ENCODE measurements around the gene CLEC17A.
"Not testable (repeated sequence)": the region's sequence is repeated elsewhere in the genome, so short reads cannot be mapped to it uniquely, and the experiment has no call there.

The CLEC17A gene, protein sequence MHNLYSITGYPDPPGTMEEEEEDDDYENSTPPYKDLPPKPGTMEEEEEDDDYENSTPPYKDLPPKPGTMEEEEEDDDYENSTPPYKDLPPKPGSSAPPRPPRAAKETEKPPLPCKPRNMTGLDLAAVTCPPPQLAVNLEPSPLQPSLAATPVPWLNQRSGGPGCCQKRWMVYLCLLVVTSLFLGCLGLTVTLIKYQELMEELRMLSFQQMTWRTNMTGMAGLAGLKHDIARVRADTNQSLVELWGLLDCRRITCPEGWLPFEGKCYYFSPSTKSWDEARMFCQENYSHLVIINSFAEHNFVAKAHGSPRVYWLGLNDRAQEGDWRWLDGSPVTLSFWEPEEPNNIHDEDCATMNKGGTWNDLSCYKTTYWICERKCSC
- long read RNA-seq, donor 1 = 0 reads
- long read RNA-seq, donor 2 = 0 reads
- long read RNA-seq, donor 3 = 0 reads
- long read RNA-seq, donor 4 = 0 reads
- long read RNA-seq, donor 5 = 0 reads
- long read RNA-seq, donor 6 = 0 reads
- long read RNA-seq, donor 7 = 0 reads
- long read RNA-seq, donor 8 = 0 reads

DNA sequence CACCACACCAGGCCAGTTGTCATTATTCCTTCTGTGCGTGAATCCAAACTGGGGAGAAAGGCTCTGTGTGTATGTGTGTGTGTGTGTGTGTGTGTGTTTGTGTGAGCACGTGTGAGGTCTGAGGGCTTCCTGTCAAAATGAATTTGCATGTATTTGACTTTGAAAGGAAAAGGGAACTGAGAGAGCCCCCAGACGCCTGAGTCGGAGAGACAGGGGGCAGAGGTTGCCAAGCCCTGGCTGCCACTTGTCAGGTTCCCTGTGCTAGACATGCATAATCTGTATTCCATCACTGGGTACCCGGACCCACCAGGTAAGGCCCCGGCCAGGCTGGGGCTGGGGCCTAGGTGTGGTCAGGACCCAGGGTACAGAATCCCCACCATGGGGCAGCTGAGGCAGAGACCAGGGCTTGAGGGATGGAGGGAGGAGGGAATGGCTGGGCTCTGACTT is at the start of gene CLEC17A:
Gene CLEC17A (plus strand): TSS at position 191 of the 447 bp plus-strand sequence. CDS start 77 bp downstream, at position 268.
- no peak for DNase-seq

DNA sequence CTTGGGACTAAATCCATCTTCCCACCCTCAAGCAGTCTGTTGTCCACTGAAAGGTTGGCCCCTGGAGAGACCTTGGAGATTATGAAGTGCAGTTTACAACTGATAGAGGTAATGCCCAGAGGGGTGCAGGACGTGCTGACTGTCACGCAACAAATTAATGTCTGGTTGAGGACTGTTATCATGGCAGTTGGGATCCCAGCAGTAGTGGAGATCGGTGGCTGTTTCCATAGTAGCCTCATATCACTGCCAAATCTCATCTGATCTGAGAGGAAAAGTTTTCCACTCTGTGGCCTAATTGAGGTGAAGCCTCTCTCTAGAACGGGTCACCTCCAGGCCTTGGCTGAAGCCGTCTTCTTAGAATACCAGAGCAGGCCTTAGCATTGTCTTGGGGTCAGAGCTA is 49.4 kb upstream of the CLEC17A start:
- no peak for DNase-seq

DNA sequence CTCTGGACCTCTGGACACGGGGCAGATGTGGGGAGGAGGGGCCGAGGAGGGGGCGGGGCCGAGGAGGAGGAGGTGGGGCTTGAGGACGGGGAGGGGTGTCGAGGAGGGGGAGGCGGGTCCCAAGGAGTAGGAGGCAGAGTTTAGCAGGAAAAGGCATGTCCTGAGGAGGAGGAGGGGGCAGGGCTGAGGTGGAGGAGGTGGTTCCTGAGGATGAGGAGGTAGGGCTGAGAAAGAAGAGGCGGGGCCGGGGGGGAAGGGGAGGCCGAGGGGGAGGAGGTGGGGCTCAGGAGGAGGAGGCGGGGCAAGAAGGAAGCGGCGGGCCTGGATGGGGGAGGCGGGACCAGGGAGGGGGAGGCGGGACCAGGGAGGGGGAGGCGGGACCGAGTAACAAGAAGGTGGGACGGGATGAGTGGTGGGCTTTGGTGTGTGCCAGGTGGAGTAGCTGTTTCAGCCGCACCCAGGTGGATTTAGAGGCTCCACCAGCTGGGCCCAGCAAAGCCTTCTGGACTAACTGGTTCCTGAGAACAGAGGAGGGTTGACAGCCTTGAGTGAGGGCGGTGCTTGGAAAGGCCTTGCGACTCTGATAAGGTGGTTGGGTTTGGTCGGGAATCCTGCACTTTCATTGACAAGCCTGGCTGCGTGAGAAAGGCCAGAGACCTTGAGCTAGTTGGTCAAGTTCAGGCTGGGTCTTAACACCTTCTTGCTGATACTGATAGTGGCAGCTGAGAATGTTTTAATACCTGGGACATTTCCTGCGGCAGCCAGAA is 45.8 kb upstream of the CLEC17A start:
- DNase-seq = peak; percentile 29

DNA sequence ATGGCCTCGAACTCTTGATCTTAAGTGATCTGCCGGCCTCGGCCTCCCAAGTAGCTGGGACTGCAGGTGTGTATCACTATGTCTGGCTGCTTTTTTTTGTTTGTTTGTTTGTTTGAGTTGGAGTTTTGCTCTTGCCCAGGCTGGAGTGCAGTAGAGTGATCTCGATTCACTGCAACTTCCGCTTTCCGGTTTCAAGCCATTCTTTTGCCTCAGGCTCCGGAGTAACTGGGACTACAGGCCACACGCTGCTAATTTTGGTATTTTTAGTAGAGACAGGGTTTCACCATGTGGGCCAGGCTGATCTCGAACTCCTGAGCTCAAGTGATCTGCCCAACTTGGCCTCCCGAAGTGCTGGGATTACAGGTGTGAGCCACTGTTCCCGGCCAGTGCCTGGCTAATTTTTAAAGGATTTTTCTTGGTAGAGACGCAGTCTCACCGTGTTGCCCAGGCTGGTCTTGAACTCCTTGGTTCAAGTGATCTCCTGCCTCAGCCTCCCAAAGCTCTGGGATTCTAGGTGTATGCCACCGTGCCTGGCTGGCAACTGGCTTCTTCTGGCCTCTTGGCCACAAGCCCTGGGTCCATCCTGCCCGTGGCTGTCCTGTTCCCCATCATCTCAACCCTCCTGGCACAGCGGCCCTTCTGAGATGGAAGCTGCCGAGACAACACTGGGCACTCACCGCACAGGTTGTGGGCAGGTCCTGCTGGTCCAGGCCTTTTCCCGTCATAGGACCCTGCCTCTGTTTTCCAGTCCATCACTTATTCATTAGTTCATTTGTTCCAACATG is 42.0 kb upstream of the CLEC17A start:
- no peak for DNase-seq

DNA sequence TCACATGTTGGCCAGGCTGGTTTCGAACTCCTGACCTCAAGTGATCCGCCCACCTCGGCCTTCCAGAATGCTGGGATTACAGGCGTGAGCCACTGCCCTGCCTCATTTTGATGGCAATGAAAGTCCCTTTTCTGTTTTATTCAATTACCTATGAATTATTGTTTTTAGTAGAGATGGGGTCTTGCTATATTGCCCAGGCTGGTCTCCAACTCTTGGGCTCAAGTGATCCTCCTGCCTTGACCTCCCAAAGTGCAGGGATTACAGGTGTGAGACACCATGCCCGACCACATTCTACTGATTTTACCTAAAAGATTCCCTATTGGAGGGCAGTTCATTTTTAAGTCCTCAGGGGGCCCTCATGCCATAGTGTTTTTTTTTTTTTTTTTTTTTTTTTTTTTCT is 40.9 kb upstream of the CLEC17A start:
- not testable (repeated sequence) for DNase-seq

DNA sequence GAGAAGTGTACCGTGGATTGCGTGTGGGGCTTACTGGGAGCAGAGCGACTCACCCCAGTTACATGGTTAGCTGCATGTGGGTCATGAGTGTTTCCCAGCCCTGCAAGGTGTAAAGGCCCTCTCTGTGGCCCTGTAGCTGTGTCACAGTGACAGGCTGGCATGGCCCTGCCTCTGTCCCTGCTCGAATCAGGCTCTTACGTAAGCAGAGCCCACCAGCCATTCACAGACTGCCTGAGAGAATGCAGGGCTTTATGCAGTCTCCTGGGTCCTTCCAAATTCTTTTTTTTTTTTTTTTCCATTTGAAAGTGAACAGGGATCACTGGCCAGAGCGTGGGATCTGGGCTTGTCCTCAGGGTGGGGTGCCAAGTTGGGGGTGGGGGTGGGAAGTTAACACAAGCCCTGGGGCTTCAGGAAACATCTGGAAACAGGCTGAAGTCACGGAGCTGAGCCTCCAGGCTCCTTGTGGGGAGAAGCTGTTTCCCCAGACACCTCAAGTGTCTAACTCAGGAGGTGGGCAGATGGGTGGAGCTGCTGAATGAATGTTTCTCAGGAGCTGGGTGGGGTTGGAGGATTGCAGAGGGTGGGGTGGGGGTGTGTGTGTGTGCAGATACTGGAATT is 40.1 kb upstream of the CLEC17A start:
- DNase-seq = no peak

DNA sequence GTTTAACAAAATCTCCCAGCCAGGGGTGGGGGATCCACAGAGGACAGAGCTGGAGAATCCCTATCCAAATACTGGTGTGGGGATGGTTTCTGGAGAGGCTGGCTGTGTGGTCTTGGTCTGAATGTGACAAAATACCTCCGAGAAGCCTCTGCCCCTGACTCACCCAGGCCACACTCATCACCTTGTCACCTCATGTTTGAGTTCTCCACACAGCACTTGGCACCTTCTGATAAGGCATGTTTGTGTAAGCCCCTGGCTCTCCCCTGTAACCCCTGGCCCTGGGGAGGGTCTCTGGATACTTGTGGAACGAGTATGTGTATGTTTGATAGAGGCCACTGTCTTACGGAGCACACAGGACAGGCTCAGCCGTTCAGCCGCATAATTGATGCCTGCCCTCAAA is 38.8 kb upstream of the CLEC17A start:
- DNase-seq = no peak

DNA sequence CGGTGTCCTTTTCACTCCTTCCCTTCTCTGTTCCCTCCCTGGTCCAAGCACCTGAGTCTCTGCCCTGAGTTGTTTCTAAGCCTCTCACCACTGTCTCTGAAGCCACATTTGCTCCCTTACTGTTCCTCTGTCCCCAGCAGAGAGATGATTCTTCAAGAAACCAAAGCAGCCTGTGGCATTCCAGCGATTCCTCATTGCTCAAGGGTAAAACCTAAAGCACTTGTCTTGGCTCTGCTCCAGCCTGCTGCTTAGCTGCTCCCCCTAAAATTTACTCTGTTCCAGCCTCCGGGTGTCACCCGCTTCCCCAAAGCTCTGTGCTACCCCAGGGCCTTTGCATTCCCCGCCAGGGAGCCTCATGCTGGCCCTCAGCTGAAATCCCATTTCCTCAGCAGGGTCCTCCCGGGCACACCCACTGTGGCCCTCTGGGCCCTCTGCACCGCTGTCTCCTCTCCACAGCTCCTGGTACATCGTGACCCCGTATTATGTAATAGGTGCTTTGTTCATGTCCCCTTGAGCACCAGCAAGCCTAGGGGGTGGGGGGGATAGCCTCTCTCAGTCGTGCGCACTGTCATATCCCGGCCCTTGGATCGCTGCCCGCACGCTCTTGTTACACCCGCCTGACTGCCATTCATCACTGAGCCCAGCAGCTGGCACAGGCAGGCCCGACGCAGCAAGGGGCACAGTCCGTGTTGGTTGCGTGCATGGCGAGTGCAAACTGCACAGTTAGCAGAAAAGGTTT is 37.7 kb upstream of the CLEC17A start:
- DNase-seq = no peak

DNA sequence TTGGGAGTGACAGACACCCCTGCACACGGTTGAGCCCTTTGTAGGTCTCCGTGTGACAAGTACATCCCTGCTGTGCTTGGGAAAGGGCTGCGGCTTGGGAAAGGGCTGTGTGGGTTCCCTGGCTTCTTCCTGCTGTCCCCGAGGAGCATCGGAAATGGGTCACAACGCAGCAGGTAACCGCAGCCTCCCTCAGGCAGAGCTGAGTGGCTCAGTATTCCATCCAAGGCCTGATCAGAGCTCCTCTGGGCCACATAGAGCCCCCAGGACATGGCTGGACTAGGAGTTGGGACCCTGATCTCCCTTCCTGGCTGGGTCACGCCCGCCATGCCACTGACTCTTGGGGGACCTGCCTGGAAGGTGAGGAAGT is 37.2 kb upstream of the CLEC17A start:
- DNase-seq = no peak

DNA sequence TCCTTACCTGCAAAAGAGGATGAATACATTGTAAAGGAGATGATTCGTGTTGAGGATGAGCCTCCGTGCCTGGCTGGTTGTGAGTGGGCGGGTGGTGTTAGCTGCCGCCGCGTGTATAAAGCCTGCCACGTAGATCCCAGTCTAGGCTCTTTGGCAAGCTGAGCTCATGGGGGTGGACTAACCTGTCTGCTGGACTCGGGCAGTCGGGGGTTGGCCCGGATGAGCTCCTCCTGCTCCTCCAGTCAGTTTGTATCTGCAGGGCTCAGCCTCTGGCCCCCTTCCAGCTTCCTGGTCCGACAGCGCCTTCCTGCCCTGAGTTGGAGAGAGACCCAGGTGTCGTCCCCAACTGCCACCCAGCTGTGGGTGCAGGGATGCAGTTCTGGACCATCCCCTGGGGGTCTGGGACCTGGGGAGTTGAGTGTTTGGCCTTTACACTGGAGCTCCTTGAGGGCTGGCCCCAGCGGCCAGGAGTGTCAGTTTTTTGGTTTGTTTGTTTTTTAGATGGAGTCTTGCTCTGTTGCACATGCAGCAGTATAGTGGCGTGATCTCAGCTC is 32.6 kb upstream of the CLEC17A start:
- DNase-seq = no peak

DNA sequence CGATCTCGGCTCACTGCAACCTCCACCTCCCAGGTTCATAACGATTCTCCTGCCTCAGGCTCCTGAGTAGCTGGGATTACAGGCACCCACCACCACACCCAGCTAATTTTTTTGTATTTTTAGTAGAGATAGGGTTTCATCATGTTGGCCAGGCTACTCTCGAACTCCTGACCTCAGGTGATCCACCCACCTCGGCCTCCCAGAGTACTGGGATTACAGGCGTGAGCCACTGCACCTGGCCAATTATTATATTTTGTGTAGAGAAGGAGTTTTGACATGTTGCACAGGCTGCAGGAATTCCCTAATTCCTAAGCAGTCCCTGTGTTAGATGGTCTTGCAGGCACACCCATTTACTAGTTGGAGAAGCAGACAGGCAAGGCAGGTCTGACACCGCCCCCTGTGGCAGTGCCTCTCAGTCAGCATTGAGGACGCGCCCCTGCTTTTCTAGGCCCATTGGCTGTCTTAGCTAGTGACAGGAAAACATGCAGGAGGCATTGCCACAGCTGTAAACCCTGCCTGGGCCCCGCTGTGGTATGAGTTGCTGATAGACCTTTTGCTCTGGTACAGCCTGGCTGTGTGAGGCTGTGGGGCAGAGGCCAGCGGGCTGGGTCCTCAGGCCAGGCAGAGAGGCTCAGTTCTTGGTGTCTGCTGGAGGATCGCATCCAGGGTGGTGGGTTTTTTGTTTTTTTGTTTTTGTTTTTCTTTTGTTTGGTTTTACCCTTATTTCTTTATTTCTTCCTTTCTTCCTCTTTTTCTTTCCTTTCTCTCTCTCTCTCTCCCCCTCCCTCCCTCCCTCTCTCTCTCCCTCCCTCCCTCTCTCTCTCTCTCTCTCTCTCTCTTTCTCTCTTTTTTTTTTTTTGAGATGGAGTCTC is 31.5 kb upstream of the CLEC17A start:
- not testable (repeated sequence) for DNase-seq

DNA sequence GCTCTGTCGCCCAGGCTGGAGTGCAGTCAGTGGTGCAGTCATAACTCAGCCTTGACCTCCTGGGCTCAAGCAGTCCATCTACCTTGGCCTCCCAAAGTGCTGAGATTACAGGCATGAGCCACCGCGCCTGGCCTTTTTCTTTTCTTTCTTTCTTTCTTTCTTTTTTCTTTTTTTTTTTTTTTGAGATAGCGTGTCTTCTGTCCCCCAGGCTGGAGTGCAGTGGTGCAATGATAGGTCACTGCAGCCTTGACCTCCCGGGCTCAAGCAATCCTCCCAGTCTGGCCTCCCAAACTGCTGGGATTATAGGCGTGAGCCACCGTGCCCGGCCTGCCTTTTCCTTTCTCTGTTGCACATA is 30.9 kb upstream of the CLEC17A start:
- not testable (repeated sequence) for DNase-seq

DNA sequence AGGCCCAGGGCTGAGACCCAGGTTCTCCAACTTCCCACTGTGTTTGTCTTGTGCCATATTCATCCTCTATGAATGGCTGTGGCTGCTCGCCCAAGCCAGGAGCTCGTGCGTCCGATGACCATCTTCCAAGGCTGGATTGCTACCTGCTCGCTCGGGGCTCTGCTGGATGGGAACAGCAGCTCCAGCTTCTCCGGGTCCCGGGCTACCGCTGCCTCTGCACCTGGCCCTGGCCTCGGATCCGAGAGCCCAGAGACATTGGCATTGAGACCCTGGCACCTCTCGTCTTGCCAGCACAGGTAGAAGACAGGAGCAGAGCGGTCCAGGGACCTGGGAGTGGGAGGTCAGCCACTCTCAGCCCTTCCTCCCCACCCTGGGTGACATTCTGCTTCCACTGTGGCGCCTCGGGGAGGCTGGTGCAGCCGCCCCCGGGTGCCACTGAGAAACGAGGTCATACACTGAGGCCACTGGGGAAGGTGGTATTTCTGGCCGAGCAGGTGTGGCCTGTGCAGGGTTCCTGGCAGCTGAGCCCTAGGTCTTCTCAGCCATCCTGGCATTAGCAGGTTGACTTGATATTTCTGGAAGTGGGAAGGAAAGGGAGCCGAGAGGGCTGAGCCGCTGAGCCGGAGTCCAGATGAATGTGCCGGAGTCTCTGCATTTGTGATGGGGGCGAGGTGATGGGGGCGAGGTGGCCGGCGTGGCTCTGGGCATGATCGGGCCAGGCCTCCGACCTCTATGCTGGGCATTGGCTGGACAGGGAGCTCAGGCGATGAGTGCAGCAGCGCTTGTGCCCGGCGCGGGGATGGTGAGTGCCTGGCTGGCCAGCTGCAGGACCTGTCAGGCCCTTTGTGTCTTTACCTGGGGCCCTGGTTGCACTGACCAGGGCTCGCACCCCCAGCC is 29.6 kb upstream of the CLEC17A start:
- DNase-seq = no peak

DNA sequence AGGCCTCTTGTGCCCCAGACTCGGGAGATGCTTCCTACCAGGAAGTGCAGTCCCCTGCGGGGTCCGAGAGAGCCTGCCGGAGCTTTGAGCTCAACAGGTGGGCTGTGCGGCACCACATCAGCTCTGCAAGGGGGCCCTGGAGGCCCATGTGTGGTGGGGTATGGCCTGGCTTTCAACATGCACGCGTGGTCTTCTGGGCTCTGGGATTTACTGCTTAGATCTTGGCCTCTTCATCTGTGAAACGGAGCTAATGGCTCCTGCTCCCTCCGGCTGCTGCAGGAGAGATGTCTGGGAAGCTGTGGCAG is 29.0 kb upstream of the CLEC17A start:
- DNase-seq = no peak

DNA sequence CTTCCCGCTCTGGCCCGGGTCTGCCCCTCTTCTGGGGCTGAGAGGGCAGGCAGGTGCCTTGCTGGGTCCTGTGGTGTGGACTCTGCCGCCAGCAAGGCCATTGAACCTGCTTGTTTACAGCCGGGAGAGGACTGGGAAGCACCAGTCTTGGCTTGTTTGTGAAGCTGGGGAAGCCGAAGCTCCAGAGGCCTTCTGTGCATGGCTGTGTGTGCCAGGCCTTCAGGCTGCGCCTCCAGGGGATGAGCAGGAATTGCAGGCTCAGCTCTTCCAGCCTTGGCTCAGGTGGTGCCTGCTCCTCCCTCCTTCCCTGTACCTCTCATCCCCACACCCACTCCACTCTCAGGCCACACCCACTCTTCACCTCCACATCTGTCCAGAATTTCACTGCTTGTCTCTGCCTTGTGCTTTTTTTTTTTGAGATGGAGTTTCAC is 28.5 kb upstream of the CLEC17A start:
- DNase-seq = no peak

DNA sequence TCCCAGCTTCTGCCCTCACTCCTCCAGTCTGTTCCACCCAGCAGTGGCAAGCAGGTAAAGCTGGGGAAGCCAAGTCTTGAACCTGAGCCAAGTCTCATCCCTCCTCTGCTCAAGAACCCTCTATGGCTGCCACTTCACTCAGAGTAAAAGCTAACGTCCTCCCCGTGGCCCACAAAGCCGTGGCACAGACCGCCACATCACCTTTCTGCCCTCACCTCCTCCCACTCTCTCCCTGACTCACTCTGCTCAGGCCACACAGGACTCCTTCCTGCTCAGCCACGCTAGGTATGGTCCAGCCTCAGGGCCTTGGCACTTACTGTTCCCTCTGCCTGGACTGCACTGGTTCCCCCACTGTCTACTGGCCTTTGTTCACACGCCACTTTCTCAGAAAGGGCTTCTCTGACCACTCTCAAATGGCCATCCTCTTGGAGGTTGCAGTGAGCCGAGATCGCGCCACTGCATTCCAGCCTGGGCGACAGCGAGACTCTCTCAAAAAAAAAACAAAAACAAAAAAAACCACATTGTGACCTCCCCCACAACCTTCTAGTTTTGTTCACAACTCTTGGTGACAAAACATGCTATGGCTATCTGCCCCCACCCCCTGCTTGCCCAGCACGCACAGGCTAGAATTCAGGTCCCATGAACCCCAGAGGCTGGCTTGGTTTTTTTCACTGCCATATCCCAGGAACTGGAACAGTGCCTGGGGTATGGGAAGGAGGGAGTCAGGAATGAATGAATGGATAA is 26.8 kb upstream of the CLEC17A start:
- DNase-seq = no peak

DNA sequence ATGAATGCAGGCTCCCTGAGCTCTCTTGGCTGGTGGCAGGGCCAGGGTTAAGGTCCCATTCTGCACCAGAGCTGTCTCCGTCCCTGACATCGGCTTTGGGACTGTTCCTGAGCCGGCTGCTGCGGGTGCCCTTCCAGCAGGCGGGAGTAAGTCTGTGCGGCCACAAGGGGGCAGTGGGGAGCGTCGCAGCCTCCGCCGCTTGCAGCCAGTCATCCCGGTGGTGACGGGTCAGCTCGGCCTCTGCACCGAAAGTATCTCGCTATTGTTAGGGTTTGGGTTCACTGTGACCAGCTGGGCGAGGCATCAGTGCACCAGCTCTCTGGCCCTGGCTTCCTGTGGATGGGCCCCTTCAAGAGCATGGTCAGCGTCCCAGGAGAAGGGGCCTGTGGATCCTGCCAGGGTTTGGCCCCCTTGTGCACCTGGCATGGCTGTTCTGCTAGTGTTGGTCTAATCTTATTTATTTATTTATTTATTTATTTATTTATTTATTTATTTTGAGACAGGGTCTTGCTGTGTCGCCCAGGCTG is 26.2 kb upstream of the CLEC17A start:
- DNase-seq = peak; percentile 63

Data from right kidney (tissue), 9 donors.